Stimulated activated CD4-positive, alpha-beta T cell treated with anti-CD3 and anti-CD28 coated beads, Interleukin-15, amount 100 ng/mL, for 1 hour (primary cell): Measurements from ENCODE around the gene FLYWCH2.
A peak's percentile ranks its signal among the peaks of the same experiment; 100 is the strongest.
"Not testable (repeated sequence)": the region's sequence is repeated elsewhere in the genome, so short reads cannot be mapped to it uniquely, and the experiment has no call there.

Experiments
- DNase-seq, 2 donors: peaks; one replicate each; pipeline ENCODE4 v3.0.0-alpha.2; 2020; ENCODE audit warnings: low read depth in 1 of 2, low spot score in 1 of 2

FLYWCH2 gene

DNA sequence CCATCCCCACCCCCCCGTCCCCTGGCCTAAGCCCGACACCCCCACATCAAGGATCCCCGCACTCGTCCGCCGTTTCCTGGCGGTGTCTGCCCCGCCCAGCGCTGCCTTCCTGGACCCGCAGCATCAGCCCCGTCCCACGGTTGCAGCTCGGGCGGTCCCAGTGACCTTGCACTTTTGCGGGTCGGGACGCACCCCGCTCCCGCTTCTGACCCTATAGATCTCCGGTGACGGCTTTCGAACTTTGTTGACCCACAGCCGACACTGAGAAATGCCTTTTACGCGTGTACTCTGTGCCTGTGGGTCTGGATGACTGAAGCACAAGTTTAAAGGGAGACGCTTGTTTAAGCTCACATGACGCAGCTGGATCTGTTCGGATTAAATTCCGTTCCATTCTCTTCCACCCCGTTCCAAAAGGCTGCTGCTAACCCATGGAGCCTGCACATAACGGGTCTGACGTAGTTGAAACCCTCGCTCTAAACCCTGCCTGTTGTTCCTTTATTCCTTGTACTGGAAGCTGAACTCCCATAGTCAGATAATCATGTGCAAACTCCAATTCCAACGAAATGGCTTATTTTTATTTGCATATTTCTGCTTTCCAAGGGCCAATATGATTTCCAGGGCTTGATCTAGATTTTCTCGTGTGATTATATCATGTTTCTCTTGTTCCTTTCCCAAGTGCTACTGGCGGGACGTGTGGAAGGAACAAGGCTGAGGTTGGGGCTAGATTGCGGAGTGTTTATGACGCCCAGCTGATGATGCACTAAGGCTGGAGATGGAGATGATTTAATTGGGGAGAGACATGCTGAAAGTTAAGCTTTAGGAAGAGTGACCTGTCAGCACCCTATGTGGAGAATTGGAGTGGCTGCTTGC lies 29.6 kb downstream of the FLYWCH2 start:
- no peak for DNase-seq

DNA sequence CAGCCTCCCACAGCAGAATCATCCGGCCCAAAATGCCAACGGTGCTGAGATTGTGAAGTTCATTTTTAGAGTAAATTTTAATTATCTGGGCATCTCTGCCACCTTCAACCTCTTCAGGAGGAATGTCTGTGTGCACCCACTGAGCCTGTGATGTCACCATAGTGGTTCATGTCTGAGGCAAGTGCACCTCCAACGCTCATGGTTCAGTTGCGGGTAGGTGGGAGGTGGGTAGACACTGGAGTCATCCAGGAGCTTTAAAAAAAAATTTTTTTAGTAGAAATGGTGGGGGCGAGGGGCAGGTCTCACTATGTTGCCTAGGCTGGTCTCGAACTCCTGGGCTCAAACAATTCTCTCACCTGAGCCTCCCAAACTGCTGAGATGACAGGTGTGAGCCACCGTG lies 30.6 kb downstream of the FLYWCH2 start:
- no peak for DNase-seq

DNA sequence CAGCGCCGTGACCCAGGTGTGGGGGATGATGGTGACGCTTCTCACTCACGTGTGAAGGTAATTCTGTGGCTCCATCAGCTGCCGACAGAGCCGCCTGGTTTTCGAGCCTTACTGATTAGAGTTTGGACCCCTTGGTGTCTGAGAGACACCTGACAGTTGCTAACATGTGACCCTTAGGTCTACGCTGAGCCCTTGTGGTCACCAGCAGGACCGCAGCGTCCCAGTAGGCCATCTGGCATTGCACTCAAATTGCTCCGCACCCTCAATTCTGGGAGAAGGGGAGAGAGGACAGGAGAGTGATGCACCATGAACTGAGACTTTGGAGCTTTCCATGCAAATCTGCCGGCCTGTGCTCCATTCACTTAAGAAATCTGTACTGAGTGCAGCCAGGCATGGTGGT lies 31.2 kb downstream of the FLYWCH2 start:
- DNase-seq, result no peak

DNA sequence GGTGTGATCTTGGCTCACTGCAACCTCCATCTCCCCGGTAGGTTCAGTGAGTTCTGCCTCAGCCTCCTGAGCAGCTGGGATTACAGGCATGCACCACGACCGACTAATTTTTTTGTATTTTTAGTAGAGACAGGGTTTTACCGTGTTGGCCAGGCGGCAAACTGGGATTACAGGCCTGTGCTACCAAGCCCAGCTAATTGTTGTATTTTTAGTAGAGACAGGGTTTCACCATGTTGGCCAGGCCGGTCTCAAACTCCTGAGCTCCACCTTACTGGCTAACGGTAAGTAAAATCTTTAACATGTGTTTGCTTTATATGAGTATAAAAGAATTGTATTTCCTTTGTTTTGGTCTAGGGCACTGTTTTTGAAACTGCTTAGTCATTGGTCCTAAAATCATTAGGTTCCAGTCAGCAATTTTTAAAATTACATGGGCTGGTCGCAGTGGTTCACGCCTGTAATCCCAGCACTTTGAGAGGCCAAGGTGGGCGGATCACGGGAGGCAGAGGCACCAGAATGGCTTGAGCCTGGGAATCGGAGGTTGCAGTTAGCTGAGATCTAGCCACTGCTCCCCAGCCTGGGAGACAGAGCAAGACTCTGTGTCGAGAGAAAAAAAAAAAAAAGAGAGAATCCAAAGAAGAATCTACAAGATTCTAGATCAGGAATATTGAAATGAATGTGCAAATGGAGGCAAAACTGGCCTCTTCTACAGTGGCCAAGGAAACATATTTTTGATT lies 32.3 kb downstream of the FLYWCH2 start:
- DNase-seq, result no peak

DNA sequence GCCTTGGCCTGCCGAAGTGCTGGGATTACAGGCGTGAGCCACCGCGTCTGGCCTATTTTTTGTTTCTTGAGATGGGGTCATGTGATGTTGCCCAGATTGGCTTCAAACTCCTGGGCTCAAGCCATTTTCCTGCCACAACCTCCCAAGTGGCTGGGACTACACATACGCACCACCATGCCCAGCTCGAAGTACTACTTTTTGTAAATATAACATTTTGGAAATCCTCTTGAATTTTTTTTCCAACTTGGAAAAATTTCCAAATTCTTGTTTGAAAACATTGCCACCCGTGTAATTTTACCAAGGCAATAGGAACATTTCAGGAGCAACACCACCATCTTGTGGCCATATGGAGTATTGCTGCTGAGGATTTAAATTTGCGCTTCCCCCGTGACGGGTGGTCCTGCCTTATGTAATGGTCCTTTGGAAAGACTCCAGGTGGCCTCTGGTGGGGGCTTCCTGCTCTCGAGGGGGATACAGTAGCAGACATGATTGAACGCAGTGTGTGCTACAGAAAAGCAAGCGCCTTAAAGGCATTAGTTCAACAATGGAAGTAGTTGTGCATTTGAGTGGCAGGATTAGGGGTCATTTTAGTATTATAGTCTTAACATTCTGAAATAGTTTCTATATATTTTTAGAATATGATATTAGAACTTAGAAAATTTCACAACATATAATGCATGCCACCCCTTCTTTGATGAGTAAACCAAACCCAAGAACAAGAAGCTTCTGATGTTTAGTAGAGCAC lies 36.7 kb downstream of the FLYWCH2 start:
- DNase-seq, result peak; percentile 12 to 24

DNA sequence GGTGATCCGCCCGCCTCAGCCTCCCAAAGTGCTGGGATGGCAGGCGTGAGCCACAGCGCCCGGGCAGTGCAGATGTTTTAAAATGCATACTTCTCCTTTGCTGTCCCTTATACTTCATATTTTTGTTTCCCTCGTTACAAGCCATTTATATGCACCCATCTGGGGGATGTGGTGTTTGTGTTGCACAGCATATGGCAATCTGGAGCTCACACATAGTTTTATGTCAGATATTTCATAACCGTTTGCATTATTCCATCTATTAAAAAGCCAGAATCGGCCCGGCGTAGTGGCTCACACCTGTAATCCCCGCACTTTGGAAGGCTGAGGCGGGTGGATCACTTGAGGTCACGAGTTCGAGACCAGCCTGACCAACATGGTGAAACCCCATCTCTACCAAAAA lies 40.5 kb downstream of the FLYWCH2 start:
- no peak for DNase-seq

DNA sequence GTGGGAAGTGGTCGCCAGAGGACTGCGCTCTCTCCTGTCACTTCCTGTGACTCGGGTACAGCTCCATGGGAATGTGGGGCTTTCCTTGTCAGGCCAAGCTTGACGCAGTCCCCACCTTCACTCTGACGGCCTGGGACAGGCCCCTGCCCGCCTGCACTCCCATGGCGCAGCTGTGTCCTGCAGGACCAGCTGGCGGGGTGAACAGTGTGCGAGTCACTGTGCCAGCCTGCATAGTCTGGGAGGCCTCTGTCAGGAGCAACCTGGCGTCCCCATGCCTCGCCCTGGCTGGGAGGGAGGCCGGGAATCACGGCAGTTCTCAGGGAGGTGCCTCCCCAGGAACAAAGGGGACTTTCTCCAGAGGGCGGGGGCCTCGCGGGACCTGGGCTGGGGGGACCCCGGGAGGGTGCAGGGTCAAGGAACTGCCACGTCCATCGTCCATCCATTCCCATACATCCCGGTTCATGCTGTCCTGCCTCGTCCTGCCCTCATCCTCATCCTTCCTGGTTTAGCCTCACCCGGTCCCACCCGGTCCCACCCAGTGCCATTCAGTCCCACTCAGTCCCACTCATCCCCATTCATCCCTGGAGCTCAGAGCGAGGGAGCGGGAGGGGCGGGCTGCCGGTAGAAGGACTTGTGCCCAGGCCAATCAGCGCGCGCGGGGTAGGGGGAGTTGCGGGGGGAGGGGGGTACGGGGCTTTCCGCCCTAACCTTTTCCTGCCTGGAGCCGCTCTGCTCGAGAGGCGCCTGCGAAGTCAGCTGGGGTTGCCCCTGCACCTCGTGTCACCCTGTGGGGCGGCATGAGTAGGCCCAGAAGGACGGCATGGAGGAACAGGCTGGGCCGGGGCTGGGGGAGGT lies 42.1 kb downstream of the FLYWCH2 start:
- no peak for DNase-seq

DNA sequence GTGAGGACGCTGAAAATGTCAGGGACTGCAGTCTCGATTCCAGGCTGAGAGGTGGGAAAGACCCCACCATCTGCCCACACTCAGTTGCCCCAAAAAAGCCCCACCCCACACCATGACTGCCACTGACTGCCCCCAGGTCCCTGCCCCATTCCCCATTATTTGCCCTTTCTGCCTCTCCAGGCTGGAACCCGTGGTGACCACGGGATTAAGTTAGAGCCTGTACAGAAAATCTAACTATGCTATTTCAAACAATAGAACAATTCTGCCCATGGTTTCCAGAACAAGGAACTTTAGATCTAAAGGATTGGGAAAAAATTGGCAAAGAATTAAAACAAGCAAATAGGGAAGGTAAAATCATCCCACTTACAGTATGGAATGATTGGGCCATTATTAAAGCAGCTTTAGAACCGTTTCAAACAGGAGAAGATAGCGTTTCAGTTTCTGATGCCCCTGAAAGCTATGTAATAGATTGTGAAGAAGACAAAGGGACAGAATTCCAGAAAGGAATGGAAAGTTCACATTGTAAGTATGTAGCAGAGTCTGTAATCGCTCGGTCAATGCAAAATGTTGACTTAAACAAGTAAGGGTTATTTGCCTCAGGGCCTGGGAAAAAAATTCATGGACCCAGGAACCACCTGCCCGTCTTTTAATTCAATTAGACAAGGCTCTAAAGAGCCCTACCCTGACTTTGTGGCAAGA lies 43.1 kb downstream of the FLYWCH2 start:
- DNase-seq, result no peak

DNA sequence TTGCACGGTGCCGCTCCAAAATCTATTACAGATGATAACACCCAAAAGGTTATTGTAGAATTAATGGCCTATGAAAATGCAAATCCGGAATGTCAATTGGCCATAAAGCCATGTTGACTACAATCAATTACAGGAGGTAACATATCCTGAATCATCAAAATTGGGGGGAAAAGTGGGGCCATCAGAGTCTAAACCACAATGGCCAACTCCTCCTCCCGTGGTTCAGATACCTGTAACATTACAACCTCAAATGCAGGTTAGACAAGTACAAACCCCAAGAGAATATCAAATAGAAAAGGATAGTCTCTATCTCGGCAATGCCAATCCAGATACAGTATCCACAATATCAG lies 43.6 kb downstream of the FLYWCH2 start:
- DNase-seq, result no peak

DNA sequence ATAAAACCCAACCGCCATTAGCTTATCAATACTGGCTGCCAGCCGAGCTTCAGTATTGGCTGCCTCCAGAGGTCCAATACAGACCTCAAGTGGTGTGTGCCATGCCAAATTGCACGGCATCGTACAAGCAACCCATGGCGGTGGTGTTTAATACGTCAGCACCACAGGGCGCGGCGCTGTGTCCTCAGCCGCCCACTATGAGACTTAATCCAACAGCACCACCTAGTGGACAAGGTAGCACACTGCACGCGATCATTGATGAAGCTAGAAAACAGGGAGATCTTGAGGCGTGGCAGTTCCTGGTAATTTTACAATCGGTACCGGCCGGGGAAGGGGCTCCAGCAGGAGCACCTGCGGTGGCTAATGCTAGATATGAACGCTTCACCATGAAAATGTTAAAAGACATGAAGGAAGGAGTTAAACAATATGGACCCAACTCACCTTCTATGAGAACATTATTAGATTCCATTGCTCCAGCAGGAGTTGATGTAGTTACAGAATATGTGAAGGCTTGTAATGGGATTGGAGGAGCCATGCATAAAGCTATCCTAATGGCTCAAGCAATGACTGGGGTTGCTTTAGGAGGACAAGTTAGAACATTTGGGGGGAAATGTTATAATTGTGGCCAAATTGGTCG lies 44.1 kb downstream of the FLYWCH2 start:
- DNase-seq, result peak; percentile 66 to 67

DNA sequence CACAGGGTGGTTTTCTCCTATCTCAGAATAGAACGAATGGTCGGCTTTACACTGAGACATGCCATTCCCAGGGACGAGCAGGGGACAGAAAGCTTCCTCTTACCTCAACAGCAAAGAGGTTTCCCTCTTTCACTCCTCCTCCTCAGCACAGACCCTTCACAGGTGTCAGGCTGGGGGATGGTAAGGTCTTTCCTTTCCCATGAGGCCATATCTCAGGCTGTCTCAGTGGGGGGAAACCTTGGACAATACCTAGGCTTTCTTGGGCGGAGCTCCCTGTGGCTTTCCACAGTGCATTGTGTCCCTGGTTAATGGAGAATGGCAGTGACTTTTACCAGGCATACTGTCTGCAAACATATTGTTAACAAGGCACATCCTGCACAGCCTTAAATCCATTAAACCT lies 45.1 kb downstream of the FLYWCH2 start:
- DNase-seq, result not testable (repeated sequence)

DNA sequence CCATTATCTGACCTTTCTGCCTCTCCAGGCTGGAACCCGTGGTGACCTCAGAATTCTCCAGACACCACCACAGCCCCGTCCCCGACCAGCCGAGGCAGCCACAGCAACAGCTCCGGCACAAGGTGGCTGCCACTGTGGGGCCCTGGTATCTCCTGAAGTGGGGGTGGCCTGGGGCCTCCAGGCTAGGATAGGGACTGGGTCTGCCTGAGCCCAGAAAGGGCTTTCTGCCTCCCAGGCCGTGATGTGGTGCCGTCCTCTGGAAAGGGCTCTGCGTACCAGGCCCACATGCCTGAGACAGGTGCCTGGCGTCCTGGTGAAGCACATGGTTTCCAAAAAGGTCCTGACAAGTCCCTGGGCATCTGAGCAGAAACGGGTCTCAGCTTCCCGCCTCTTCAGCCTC lies 45.8 kb downstream of the FLYWCH2 start:
- no peak for DNase-seq

DNA sequence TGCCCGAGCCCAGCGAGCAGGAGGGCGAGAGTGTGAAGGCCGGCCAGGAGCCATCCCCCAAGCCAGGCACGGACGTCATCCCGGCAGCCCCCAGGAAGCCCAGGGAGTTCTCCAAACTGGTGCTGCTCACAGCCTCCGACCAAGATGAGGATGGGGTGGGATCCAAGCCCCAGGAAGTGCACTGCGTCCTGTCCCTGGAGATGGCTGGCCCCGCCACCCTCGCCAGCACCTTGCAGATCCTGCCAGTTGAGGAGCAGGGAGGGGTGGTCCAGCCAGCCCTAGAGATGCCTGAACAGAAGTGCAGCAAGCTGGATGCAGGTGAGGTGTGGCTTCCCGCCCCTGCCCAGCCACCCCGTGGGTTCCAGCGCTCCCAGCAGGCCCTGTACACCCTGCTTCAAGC lies 46.7 kb downstream of the FLYWCH2 start:
- no peak for DNase-seq

DNA sequence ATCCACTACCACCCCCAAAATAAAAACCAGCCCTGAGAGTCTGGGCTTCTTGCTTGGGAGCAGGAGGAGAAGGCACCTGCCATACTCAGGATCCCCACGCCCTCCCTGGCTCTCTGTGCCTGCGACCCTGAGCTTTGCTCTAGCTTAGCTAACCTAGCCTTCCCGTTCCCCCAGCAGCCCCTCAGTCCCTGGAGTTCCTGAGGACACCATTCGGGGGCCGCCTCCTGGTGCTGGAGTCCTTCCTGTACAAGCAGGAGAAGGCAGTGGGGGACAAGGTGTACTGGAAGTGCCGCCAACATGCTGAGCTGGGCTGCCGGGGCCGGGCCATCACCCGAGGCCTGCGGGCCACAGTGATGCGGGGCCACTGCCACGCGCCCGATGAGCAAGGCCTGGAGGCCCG lies 47.2 kb downstream of the FLYWCH2 start:
- no peak for DNase-seq

DNA sequence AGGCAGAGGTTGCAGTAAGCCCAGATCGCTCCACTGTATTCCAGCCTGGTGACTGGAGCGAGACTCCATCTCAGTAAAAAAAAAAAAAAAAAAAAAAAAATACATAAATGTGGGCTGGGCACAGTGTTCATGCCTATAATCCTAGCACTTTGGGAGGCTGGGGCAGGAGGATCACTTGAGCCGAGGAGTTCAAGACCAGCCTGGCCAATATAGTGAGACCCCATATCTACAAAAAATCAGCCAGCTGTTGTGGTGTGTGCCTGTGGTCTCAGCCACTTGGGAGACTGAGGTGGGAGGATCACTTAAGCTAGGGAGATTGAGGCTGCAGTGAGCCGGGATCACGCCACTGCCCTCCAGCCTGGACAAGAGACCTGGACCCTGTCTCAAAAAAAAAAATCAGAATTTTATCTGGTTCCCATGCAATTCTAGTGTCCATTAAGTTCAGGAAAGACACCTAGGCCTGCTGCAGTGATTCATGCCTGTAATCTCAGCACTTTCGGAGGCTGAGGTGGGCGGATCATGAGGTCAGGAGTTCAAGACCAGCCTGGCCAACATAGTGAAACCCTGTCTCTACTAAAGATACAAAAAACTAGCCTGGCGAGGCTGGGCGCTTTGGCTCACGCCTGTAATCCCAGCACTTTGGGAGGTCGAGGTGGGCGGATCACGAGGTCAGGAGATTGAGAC lies 48.4 kb downstream of the FLYWCH2 start:
- DNase-seq, result not testable (repeated sequence)

DNA sequence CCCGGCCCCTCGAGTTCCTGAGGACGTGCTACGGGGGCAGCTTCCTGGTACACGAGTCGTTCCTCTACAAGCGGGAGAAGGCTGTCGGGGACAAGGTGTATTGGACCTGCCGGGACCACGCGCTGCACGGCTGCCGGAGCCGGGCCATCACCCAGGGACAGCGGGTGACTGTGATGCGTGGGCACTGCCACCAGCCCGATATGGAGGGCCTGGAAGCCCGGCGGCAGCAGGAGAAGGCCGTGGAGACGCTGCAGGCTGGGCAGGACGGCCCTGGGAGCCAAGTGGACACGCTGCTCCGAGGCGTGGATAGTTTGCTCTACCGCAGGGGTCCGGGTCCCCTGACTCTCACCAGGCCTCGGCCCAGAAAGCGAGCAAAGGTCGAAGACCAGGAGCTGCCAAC lies 50.1 kb downstream of the FLYWCH2 start:
- no peak for DNase-seq

DNA sequence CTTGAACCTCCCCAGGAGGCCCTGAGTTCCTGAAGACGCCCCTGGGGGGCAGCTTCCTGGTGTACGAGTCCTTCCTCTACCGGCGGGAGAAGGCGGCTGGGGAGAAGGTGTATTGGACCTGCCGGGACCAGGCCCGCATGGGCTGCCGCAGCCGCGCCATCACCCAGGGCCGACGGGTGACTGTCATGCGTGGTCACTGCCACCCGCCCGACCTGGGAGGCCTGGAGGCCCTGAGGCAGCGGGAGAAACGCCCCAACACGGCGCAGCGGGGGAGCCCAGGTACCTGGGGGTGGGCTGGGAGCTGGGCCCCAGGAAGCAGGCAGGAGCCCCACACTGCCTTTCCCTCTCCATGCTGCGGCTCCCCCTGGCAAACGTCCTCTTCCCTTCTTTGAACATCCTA lies 50.7 kb downstream of the FLYWCH2 start:
- no peak for DNase-seq

DNA sequence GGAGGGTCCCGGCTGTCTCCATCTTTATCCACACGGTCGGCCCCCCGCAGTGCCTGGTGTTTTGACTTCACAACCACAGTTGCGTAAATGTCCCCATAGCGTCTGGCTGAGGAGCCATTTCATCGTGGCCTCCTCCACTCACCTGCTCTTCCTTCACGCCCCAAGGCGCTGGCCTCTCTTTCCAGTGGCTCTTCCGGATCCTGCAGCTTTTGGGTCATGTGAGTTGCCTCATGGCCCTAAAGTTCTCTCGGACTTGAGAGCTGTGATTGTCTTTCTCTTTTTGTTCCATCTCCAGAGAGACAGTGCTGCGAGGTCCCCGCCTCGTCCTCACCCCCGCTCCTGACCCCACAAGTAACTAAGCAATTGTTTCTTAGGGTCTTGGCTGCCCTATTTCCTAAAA lies 51.4 kb downstream of the FLYWCH2 start:
- DNase-seq, result no peak

DNA sequence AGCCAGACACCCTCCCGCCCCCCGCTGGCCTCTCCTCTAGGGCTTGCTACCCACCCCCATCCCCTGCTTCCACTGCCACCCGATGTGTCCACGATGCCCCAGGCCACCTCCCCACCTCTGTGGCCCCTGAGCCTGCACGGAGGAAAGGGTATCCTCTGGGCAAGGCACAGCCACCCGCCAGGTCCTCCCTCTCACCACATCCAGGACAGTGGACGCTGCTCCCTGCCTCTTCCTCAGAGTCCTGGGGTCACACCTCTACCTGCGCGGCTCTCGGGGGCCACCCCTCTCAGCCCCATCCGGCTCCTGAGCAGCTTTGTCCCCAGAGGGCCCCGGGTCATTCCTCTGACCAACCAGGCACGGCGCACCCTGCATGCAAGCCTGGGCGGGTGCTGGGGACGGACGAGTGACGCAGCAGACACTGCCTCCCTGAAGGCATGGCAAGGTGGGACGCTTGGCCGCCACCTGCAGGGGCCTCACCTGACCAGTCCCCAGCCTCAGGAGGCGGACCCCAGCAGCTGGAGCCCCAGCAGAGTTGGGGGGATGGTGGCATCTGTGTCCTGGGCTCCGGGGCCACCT lies 53.5 kb downstream of the FLYWCH2 start:
- no peak for DNase-seq
